Mesenteric fat pad (tissue), 1 donor: Measurements from ENCODE around the gene KCNQ2. TPM values are rescaled to one million over a fixed set of nuclear protein-coding genes. Genes with fewer than 3 reads are reported as not detected.

Source experiments
- DNase-seq: peaks from one replicate; pipeline ENCODE4 v3.0.0-alpha.2; 2020; ENCODE audit warnings: low spot score
- total RNA-seq: library from RNA; stranded (reverse); fragmentation: NEBNext Ultra II Directional; extraction: Animal tissue kit (Norgen Biotek cat#: 25700); gene quantifications from one replicate; pipeline ENCODE4 v1.2.1, GENCODE V29; 2021
- donor health status: DM: yes; HTN: yes; CAD: no.

Gene KCNQ2
- total RNA-seq, 1 donor from 2014 or later: not detected

DNA sequence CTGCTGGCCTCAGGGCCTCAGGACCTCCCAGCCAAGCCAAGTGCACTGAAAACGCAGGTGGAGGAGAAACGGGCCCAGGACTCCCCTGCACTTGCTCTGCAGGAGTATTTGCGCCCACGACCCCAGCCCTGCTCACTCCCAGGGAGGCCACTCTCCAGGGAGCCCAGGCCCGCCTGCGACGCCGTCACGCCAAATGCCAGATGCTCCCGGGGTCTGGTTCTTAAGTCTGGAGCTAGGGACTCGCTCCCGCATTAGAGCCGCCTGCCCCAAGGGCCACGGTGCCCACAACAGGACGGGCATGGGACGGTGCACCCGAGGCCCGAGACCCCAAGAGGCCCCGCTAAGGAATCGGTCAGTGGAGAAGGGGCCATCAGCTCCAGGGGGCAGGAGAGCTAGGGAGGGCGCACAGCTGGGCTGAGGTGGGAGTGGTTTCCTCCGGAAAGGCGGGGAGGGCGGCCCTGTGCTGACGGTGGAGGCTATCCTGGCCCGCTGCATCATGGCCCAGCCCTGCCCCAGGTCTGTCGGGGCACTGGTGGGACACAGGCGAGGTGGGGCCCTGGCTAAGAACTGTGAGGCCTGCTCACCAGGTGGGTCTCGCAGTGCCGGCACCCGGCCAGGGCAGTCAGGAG, 67.2 kb downstream of the KCNQ2 start:
- DNase-seq: no peak

DNA sequence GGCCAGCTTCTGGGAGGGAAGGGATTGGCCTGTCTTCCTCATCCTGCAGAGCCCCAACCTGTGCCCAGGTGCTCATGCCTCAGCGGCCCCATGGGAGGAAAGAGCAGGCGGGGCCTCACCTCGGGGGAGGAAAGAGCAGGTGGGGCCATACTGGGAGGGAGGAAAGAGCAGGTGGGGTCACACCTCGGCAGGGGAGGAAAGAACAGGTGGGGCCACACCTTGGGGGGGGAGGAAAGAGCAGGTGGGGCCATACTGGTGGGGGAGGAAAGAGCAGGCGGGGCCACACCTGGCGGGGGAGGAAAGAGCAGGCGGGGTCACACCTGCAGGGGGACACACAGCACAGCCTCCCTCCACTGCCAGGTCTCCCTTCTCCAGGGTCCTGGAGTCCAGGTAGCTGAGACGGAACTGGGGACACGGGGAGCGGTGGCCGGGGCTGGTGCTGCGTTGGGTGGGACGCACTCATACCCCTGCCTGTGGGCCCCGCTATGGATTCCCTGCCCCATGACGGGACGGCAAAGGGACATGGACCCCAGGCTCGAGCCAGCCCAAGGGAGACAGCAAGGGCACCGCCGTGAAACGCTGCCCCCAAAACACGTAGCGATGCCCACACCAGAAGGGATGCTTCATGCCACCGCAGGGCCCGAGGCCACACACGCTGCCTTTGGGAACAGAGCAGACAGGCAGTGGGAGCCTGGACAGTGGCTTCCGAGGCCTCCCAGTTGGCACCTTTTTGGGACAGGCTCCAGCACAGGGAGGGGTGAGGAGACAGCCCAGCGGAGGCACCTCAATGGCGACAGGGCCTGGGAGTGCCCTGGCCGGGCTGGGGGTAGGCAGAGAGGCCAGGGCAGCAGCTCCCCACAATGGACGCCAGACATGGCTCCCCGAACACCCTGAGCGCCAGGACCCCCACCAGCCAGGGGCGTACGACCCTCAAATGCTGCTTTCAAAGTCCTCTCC, 68.0 kb downstream of the KCNQ2 start:
- DNase-seq: no peak

DNA sequence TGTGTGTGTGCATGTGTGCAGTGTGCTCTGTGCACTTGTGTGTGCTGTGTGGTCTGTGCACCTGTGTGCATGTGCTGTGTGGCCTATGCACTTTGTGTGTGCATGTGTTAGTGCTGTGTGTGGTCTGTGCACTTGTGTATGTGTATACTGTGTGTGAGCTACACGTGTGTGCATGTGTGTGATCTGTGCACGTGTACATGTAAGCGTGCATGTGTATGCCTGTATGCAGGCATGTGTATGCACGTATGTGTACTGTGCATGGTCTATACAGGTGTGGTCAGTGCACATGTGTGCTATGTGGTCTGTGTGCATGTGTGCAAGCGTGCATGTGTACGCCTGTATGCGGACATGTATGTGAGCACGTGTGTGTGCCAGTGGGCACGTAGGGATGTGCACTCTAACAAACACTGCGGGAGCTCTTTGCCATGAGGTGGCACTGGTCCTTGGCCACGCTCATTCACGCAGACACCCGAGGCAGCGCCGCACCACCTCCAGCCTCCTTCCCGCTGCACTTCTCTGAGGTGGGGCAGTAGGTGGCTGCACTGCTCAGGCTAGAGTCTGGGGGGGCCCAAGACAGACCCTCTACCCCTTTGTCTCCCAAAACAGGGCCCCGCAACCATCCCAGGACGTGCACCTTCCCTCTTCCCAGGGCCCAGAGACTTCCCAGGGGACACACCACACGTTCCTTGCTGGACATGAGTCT, 68.9 kb downstream of the KCNQ2 start:
- no peak for DNase-seq

DNA sequence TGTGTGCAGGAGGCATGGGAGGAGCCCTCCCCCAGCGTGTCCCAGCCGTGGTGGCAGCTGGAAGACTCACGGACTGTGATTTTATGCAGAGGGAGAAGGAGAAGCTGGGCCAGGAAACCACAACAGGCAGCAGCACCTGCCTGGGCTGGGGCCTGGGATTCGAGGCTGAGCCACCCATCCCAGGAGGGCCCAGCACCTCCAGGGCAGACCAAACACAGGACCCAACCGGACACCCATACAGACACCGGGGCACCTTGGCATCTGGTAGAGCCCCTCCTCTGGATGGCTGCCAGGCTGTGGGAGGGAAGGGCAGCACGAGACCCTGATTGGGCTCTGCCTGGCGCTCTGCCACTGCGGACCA, 69.6 kb downstream of the KCNQ2 start:
- DNase-seq: no peak

DNA sequence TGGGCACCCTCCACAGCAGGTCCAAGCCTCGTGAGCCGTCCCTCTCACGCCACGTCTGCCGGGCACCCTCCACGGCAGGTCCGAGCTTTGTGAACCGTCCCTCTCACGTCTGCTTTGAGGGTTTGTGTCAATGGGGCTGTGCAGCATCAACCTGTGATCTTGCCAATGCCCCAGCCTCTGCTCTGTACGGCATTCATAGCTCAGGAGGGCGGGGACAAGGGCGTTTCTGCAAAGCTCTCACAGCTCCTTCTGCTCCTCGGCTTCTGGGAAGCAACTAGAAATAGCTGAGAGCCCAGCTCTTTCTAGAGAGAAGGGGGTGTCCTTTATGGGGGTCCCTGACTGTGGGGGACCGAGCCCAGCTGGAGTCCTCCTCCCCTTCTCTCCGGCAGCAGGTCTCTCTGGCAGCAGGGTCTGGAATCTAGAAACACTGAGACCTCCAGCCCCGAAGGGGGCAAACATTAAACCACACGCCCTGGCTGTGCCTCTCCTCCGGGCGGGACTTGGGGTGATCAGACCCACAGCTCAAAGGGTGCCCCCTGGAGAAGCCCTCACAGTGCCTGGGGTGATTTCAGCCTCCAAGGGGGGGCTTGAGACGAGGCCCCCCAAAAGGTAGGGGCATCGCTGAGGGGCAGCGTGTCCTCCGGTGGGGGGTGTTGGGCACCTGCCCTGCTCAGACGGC, 70.1 kb downstream of the KCNQ2 start:
- DNase-seq: no peak

DNA sequence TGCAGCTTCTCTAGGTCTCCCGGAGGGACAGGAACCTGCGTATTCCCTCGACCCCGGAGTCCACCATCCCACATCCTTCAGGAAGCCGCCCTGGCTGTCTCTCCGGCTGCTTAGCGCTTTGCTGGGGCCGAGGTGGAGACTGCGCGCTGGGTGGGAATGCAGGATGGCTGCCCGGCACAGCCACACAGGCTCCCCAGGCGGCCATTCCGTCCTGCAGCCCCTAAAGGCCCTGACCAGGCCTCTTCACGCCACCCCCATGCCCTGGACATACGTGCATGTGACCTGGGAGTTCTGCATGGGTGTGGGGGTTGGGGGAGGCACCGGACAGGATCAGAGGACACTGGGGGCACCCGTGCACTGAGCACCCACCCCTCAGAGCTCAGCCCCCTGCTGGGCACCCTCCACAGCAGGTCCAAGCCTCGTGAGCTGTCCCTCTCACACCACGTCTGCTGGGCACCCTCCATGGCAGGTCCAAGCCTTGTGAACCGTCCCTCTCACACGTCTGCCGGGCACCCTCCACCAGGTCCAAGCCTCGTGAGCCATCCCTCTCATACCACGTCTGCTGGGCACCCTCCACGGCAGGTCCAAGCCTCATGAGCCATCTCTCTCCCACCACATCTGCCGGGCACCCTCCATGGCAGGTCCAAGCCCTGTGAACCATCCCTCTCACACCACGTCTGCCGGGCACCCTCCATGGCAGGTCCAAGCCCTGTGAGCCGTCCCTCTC, 70.9 kb downstream of the KCNQ2 start:
- DNase-seq: no peak

DNA sequence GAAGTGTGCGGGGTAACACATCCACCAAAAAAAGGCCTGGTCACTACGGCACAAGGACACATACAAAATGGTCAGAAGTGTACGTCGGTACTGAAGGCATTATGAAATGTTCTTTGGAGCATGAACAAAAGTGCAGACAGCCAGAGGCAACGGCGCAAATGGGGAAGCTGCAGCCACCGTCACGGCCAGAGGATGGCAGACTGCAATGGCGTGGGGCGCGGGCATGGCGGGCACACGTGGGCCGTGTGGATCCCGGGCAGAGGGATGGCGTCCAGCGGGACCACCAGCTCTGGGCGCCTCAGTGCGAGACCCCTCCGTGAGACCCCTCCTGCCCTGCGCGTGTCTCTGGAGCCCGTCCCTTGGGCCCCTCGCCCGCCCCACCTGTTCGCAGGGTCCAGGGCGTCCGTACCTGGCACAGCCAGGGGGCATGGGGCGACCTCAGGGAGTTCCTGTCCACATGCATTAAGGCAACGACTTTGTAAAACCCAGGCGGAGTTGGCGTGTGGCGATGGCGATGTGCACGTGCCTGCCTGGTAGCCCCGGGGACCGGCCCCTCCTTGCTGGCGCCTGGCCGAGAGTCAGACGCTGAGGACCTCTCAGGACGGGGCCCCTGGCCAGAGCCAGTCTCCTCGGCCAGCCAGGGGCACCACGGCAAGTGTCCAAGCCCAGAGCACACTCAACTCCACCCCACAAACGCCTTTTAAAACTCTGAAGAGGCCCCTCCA, 71.8 kb downstream of the KCNQ2 start:
- DNase-seq: no peak

DNA sequence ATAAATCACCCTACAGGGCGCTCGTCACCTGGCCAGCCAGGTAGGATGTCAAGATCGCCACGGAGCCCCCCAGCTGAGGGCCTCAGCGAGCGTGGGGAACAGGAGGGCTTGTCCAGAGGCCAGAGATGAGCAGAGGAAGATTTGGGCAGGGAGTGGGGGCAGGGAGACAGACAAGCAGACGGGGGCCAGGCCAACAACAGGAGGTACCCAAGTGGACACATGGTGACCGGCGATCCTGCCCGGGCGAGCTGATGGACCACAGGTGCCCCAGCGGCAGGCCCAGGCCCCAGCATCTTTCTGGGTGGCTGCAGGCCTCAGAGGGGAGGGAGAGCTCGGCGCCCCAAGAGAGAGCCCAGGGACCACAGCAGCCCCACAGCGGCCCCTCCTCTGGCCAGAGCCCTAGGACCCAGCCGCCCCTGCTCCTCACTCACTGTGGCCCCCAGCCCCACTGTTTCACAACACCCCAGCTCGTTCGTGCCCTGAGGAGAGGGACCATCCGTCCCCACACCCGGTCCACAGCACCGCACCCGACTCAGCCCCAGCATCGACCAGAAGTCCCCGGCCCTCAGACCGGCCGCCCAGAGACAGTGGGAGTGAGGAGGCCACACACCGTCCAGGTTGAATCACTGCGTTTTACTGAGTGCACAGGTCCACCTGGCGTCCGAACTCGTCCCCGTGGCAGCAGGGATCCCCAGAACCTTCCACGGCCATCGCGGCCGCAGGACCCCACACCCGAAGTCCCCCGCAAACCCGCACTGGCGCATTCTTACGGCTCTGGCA, 72.7 kb downstream of the KCNQ2 start:
- no peak for DNase-seq

DNA sequence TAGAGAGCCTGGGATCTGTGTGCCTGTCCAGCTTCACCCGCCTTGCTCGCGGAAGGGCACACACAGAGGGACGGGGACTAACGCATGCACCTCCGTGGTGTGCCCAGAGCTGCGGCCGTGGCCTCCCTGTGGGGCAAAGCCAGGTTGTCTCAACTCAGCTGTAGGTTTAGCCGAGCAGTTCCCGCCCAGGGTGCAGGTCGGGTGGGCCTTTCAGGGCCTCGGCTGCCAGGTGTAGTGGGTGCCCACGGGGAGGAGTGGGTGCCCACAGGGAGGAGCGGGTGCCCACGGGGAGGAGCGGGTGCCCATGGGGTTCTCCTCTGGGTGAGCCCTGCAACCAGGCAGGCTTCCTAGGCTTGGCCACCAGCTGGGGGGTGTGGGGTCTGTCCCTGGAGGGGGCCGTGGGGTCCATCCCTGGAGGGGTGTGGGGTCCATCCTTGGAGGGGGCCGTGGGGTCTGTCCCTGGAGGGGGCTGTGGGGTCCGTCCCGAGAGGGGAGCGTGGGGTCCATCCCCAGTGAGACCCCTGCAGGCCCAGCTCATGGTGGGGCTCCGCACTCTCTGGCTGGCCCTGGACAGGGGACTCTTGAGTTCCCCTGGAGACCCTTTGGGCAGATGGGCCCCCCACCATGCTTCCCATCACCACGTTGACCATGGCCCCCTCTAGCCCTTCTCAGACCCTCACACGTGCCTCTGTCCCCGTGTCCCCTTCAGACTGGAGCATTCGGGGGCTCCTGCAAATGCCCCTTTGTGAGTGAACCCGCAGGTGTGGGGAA, 73.5 kb downstream of the KCNQ2 start:
- no peak for DNase-seq

DNA sequence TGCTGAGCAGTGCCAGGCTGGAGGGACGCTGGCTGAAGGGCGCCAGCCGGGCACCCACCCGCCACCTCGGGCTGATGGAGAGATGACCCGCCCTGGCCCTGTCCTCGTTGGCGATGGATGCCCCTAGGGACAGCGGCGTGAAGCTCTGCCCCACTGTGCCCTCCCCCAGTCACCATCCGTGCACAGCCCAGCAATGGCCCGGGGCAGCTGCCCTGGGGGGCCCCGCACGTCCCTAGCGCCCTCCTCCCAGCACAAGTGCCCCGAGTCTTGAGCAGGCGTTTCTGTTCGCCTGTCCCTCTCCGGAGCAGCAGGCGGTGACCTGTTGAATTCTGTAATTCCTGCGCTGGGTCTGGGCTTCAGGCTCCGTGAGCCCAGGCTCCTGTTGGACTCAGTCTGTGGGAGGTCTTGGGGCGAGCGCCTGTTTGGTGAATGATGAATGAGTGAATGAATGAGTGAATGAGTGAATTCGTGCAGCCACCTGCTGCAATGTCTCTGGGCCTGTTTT, 74.5 kb downstream of the KCNQ2 start:
- DNase-seq: no peak

DNA sequence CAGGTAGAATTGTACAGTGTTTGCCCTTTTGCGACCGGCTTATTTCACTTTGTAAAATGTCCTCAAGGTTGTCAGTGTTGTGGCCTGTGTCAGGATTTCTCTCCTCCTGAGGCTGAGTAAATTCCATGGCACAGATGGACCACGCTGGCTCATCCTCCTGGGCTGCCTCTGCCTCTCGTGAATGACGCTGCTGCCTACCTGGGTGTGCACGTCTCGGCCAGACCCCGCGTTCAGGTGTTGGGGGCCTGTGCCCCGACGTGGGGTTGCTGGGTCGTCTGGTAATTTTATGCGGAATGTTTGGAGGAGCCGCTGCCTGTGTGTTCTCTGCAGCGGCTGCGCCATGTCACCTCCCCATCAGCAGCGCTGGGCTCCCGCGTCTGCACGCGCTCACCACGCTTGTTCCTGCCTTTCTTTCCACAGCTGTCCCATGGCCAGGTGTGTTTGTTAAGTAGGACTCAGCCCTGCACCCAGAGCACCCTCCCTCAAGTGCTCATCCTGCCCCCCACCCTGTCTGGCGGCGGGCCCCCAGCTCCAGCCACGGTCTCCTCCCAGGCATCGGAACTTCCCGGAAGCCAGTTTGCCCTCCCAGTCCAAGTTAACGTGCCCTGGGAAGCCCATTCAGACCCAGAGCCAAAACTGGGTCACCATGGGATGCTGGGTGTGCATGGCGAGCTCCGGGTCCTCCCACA, 75.2 kb downstream of the KCNQ2 start:
- DNase-seq: no peak

DNA sequence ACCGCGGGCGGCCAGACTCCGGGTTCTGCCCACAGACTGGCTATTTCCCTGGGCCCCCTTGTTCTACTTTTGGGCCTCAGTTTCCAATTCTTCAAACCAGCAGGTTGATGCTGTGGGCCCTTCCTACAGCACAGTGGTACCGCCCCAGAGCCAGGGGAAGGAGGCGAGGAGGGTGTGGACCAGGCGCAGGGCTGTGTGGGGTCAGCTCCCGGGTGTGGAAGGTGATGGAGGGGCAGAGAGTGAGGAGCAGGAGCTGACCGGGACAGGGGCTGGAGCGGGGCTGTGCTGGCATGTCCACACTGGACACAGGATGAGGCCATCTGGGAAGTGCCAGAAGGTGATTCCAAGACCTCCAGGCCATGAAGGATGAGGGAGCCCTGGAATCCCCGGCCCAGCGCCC, 76.2 kb downstream of the KCNQ2 start:
- no peak for DNase-seq

DNA sequence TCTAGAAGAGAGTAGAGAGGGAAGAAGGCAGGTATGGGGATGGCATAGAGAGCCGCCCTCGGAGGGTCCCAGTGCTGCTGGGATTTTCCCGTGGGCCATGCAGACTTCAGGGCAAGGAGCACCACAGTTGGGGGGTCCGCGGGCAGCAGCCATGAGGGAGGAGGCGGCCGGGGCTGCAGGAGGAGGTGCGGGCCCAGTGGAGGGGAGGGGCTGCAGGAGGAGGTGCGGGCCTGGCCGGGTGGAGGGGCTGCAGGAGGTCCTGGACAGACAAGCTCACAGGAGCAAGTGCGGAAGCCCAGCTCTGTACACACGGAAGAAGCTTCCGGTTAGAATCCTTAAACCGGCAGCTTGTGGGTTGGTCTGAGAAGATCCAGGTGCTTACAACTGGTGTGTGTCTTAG, 76.7 kb downstream of the KCNQ2 start:
- DNase-seq: no peak

DNA sequence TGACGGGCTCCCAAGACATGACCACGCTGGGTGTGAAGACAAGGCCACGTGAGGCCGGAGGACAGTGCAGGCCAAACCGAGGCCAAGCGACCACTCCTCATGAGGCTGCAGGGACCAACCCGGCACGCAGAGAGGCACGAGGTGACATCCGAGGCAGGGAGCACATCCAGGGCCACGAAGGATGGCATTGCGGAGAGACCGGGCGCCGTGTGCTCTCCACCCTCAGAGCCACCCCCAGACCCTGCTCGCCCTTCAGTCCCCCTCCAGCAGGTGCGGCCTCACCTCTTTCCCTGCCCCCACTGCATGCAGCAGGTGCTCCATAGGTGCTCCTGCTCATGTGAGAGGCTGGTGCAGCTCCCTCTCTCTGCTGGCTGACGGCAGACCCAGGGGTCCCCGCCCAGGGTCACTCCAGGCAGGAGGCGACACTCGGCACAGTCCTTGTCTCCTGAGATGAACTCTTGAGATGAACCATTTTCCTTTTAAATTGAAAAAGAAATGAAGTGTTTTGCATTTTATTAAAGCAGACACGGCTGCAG, 77.5 kb downstream of the KCNQ2 start:
- no peak for DNase-seq

DNA sequence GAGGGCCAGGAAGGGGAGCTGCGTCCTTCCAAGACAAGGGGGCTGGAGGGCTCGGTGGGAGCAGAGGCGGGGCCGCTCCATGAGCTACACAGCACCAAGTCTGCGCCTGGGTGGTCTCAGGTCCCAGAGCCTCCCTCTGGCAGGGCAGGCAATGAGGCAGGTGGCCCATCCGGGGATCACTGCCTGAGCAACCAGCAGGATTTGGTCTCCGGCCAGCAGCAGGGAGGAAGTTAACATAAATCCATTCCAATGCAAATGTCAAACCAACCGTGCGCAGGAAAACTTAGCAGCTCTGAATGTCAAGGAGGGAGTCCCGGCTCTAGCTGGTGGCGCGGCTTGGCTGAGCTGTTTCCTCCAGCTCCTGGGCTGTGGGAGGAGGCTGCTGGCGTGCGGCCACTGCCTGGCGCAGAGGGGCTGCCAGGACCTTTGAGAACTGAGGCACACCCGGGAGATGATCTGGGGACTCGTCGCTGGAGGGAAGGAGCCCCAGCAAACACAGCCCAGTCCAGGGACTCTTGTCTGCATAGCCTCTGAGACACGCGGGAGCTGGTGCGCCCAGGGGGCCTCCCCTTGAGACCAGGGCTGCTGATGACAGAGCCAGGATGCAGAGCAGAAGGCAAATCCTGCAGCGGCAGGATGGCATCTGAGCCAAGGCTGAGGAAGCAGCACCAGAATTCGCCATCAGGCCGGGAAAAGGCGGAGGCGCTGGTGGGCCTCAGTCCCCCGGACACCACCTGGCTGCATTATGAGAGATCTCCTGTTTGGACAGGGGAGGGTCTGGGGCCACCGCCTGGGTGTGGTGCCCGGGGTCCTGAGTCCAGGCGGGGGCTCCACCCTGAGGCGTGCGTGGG, 78.2 kb downstream of the KCNQ2 start:
- no peak for DNase-seq

DNA sequence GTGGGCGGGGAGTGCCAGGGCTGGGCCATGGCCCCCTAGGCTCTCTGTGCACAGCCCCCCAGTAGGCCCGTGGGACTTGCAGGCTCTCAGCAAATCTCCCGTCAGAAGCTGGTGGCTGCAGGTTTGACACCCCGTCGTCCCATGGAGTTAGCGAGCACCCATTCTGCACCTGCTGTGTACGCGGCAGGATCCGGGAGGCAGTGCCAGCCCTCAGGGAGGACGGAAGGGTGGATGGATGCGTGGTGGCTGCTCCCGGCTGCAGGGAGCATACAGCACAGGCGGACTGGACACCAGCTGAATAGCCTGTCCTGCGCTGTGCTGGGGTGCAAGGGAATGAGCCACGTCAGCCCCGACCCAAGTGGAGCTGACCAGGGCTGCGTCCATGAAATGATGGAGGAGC, 78.9 kb downstream of the KCNQ2 start:
- no peak for DNase-seq
